ENCODE data around the gene MTM1. TPM values are rescaled to one million over a fixed set of nuclear protein-coding genes. Genes with fewer than 3 reads are reported as not detected.

Gene MTM1
- total RNA-seq, 1 donor from 2014 or later: 15.3 TPM

DNA sequence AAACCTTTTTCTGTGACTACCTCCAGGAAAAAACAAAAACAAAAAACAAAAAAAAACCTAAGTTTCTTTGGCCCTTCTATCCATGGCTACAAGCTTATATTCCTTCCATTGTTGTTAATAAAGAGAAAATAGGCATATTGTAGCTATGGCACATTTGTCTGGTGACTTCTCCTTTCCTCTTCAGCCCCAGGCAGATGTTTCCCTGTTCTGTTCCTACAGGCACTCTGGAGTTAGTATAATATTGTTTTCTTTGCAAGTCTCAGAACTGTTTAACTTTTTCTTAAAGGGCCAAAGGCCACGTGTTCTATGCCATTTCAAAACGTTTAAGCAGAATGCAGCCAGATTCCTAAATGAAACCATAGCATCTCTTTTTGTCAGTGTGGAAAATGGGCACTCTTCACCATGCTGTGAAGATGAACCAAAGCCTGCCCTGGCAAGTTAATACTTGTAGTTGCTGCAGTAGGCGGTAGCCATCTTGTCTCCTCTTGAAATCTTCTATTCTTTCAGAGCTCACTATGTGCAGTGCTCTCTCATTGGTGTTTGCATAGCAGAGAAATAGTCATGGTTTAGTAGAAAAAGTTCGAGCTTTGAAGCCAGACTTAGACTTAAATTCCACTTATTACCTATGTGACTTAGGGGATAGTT is 80.0 kb downstream of the MTM1 start:
- TF ChIP-seq, protein P1, sequence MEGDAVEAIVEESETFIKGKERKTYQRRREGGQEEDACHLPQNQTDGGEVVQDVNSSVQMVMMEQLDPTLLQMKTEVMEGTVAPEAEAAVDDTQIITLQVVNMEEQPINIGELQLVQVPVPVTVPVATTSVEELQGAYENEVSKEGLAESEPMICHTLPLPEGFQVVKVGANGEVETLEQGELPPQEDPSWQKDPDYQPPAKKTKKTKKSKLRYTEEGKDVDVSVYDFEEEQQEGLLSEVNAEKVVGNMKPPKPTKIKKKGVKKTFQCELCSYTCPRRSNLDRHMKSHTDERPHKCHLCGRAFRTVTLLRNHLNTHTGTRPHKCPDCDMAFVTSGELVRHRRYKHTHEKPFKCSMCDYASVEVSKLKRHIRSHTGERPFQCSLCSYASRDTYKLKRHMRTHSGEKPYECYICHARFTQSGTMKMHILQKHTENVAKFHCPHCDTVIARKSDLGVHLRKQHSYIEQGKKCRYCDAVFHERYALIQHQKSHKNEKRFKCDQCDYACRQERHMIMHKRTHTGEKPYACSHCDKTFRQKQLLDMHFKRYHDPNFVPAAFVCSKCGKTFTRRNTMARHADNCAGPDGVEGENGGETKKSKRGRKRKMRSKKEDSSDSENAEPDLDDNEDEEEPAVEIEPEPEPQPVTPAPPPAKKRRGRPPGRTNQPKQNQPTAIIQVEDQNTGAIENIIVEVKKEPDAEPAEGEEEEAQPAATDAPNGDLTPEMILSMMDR (IDR thresholded peaks at IDR 0.05): no peak
- TF ChIP-seq EZH2 (IDR thresholded peaks at IDR 0.05): no peak
- no peak for TF ChIP-seq EZH2phosphoT487 (IDR thresholded peaks at IDR 0.05)
- H3K79me2 ChIP-seq (ENCODE audit: low read depth): no peaks in the 10 kb centered on the region
- H3K4me2 ChIP-seq: no peak overlapping the region
- H4K20me1 ChIP-seq (ENCODE audit: low read depth): no peaks in the 10 kb centered on the region
- H3K36me3 ChIP-seq: no peaks in the 10 kb centered on the region
- no peak overlapping the region for H3K9ac ChIP-seq
- no peak for DNase-seq (ENCODE audit: low spot score)
- H3K27me3 ChIP-seq: no peaks in the 10 kb centered on the region
- H3K27ac ChIP-seq: no peak overlapping the region
- H2AFZ ChIP-seq (replicated peaks): no peak overlapping the region
- Mint-ChIP-seq H3K4me3 (no peak overlapping the region), H3K27ac (no peak overlapping the region), H3K9me3 (no peaks in the 10 kb centered on the region), H3K4me1 (peaks cover 14% of the 10 kb centered on the region), H3K27me3 (ENCODE audit: insufficient read depth, low read depth) (no peaks in the 10 kb centered on the region), H3K36me3 (peaks cover 2% of the 10 kb centered on the region)
- H3K4me3 ChIP-seq: no peak overlapping the region
- no peaks in the 10 kb centered on the region for H3F3A ChIP-seq (ENCODE audit: low read depth)
- no peaks in the 10 kb centered on the region for H3K4me1 ChIP-seq
- H3K9me3 ChIP-seq (ENCODE audit: low read depth): no peaks in the 10 kb centered on the region

DNA sequence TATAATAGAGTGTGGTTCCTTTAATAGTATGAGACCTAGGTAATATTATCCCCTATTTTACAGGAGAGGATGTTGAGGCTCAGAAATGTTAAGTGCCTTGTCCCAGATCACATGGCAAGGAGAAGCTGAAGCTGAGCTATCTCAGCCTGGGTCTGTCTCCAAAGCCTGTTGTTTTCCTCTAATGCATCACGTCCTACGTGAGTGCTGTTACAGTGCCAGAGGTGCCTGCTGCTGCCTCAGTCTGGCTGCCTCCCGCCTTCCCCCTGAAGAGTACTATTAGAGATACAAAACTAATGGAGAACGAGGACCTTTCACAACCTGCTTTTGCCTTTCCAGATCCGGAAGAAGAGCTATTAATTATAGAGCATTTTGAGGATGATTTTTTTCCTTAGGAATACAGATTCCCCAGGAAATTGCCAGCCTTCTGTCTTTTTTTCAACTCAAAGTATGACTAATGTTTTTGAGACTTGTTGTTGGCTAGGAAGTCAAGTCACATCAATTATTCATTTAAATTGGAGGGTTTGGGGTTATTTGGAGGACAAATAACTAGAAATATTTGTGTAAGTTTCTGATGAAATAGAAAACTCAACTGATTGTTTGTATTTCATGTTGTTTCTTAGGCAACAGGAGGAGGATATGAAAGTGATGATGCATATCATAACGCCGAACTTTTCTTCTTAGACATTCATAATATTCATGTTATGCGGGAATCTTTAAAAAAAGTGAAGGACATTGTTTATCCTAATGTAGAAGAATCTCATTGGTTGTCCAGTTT is 80.9 kb downstream of the MTM1 start:
- Histone ChIP-seq H4K20me1 (ENCODE audit: low read depth) (no peaks in the 10 kb centered on the region), H3K27ac (no peak overlapping the region), H3K4me3 (no peak overlapping the region), H3K79me2 (ENCODE audit: low read depth) (no peaks in the 10 kb centered on the region), H3K4me2 (no peak overlapping the region), H3K27me3 (no peaks in the 10 kb centered on the region), H2AFZ (replicated peaks) (no peak overlapping the region), H3K9me3 (ENCODE audit: low read depth) (peaks cover 3% of the 10 kb centered on the region), H3K36me3 (no peaks in the 10 kb centered on the region), H3K9ac (no peak overlapping the region), H3F3A (ENCODE audit: low read depth) (no peaks in the 10 kb centered on the region), H3K4me1 (no peaks in the 10 kb centered on the region)
- Mint-ChIP-seq H3K27me3 (ENCODE audit: insufficient read depth, low read depth) (no peaks in the 10 kb centered on the region), H3K4me1 (peaks cover 14% of the 10 kb centered on the region), H3K27ac (no peak overlapping the region), H3K4me3 (no peak overlapping the region), H3K9me3 (no peaks in the 10 kb centered on the region), H3K36me3 (peaks cover 2% of the 10 kb centered on the region)
- TF ChIP-seq EZH2phosphoT487 (IDR thresholded peaks at IDR 0.05): no peak
- no peak for TF ChIP-seq EZH2 (IDR thresholded peaks at IDR 0.05)
- TF ChIP-seq, protein P1 (IDR thresholded peaks at IDR 0.05): no peak
- DNase-seq (ENCODE audit: low spot score): no peak

DNA sequence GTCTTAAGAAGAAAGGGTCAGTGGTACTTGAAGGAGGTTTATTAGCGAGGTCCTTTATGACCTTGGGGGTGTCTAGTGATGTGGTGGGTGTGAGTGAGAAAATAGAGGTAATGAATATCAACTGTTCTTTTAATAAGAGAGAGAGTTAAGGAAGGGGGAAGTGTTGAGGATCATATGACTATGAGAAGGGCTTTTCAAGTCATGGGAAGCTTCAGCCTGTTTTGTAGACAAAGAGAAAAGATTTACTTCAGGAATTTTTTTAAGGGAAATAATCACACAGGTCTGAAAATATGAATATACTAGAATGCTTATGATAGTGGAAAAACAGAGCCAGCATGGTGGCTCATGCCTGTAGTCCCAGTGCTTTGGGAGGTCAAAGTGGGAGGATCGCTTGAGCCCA is 83.5 kb downstream of the MTM1 start:
- Histone ChIP-seq H3K27me3 (no peaks in the 10 kb centered on the region), H3K9ac (no peak overlapping the region), H3K27ac (no peak overlapping the region), H4K20me1 (ENCODE audit: low read depth) (no peaks in the 10 kb centered on the region), H3K36me3 (no peaks in the 10 kb centered on the region), H3K79me2 (ENCODE audit: low read depth) (no peaks in the 10 kb centered on the region), H3K9me3 (ENCODE audit: low read depth) (peaks cover 9% of the 10 kb centered on the region), H3K4me3 (no peak overlapping the region), H2AFZ (replicated peaks) (no peak overlapping the region), H3F3A (ENCODE audit: low read depth) (no peaks in the 10 kb centered on the region), H3K4me2 (no peak overlapping the region), H3K4me1 (no peaks in the 10 kb centered on the region)
- Mint-ChIP-seq H3K9me3 (peaks cover 4% of the 10 kb centered on the region), H3K36me3 (peaks cover 6% of the 10 kb centered on the region), H3K4me3 (no peak overlapping the region), H3K4me1 (peaks cover 8% of the 10 kb centered on the region), H3K27me3 (ENCODE audit: insufficient read depth, low read depth) (no peaks in the 10 kb centered on the region), H3K27ac (no peak overlapping the region)
- DNase-seq (ENCODE audit: low spot score): no peak
- TF ChIP-seq EZH2phosphoT487 (IDR thresholded peaks at IDR 0.05): no peak
- TF ChIP-seq EZH2 (IDR thresholded peaks at IDR 0.05): no peak
- TF ChIP-seq, protein P1 (IDR thresholded peaks at IDR 0.05): no peak
